ENCODE measurements around the gene LRRC75A. TPM values are rescaled to one million over a fixed set of nuclear protein-coding genes. Genes with fewer than 3 reads are reported as not detected.

Gene LRRC75A
- total RNA-seq, 1 donor from 2014 or later, result 1.1 TPM

DNA sequence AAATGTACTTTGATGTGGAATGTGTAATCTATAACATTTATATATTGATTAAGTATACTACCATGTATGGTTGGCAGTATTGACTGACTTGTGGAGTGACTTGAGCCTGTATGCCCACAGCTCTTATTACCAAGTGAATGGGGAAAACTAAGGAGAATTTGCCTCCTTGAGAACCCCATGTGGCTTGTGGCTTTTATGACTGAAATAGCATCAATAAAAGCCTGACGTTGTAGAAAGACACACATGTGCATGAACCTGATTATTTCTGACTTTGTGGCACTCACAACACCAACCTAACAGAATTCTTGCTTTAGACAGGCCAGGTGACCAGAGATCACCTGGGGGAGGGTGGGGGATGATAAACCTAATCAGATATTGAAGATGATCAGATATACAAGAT, 2.1 kb upstream of the LRRC75A start:
- intact Hi-C loops (cut with micrococcal nuclease), result no loop called here

DNA sequence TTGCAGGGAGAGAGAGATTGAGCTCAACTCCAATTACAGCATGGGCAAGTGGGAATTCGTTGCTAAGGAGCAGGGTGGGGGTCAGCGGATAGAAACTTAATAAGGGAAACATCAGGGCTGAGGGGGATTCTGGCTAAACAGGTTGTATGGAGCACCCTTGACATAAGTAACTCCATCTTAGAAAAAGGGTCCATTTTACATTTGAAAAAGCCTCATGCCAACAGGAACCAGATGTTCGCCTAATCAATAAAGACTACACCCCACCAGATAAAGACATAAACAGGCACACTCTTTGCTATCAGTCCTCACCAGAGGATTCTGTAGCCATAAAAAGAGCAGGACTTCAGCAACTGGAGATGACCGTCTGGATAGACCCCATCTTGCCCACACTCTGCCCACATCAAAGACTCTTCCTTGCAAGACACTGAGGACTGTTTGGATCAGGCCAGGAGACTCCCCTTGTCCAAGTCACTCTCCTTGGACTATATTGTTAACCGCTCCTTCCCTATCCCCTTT, 1.6 kb upstream of the LRRC75A start:
- intact Hi-C loops (cut with micrococcal nuclease), result no loop called here

DNA sequence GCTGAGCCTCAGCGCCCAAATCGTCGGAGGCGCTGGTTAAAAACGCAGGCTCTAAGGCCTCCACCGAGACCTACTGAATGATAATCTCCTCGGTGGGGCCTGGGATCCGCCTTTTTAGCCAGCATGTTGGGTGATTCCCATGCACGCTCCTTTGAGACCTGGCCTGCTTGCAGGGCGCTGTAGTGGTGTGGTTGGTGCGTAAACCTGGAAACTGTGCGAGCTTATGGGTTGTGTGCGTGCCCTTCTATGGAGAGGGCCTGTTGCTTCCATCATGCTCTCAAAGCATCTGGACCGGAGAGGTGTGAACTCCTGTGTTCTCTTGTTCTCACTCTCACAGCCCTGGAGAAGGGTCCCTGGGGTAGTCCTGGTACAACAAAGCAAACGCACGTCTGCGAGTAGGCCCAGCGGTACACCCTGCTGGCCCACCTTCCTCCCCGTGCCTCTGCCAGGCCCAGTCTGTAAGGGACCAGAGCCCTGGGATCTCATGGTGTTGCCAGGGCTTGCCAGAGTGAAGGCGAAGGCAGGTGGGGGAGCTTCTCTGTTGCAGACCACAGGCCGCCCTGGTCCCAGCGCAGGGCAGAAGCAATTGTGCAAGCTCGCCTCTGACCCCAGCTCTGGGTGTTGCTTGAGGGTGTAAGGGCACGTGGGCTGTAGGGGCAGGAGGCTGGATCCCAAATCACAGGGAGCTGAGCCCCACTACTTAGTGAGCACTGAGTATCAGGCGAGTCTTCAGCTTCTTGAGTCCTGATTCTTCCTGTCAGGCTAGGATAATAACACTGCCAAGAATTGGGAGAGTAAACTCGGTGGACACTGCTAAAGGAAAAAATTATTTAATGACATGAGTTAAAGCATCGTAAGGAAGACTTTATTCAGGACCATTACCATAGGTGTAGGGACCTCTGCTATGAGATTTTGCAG, 879 bp upstream of the LRRC75A start:
- intact Hi-C loops (cut with micrococcal nuclease), result no loop called here

DNA sequence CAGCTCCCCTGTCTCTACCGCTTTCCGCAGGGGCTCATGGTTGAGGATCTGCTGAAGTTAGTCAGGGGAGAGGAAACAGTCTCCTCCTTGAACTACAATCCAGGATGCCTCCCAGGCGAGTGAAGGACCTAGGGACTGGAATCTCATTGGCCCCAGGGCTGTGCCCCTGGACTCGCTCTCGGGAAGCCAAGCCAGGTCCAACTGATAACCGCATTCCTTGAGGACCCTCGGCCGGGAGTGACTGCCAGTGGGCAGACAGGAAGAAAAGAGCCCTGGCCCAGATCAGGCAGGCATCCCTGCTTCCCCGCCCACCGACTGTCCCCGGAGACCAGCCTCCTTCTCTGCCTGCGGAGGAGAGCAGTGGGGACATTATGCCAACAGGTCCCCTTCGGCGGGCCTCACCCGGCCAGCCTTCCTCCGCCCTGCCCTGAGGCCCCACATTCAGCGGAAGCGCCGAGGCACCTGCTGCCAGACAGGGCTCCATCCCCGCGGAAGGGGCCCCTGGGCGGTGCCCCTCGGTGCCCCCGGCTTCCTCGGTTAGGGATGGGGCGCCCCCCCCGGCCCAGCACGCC, 776 bp downstream of the LRRC75A start:
- intact Hi-C loops (cut with micrococcal nuclease), result no loop called here

DNA sequence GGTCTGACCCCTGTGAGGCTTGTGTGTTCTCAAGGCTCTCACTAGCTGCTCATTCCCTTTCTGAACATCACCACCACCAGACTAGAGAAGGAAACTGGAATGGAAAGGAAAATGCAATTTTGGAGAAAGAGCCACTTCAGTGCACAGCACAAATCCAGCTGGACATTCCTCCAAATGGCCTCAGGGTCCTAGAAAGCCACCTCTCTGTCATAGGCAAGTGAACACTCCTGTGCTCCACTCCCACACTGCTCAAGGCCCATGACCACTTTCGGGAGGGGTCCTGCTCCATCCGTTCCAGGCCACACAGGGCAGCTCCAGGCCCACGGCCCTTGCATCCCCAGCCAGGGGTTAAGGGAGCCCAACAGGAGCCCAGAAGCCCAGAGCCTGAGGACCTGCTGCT, 2.6 kb downstream of the LRRC75A start:
- intact Hi-C loops (cut with micrococcal nuclease), result no loop called here

DNA sequence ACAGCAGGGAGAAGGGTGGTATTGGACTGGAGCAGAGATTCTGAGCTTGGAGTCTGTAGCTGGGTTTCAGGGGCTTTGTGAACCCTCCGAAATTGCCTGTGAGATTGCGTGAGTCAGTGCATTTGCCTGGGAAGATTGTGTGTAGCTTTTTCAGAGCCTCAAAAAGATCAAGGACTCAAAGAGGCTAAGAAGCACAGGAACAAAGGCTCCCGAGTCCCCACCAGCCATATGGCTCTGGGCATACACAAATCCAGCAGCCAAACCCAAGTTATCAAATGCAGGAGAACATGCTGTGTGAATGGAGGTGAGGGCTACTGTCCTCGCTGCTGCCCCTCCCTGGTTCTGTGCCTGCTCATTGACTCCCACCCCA, 3.0 kb downstream of the LRRC75A start:
- intact Hi-C loops (cut with micrococcal nuclease), result no loop called here

DNA sequence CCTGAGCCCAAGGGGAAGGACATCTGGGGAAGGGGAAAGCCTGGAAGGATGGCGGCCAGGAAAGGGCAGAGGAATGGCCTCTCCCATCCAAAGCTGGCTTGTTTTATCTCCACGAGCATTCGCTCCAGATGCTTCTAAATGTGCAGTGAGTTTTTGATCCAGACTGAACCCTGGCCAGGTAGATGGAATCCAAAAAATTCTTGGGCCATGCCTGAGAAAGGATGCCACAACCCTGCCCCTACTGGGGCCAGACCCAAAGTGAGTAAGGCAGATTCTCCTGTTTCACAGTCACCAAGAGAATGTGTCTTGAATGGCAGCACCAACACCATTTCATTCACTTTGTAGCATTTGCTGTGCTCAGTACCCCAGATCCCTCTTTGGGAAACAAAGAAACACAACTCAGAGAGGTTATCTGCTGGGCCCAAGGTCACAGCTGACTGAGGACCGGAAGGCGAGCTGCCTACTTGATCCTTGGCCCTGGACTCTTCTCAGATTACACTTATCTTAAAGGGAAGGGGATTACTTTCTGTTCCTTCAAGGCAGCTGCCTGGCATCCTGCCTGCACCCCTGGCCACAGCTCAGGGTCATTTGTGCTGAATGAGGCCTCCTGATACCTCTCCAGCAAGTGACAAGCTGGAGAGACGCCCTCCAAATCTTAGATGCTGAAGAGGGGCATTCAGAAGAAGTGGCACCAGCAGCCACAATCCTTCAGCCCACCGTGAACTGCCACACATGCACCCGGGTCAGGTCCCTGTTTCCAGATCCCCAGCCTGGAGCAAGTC, 3.6 kb downstream of the LRRC75A start:
- intact Hi-C loops (cut with micrococcal nuclease), result no loop called here

DNA sequence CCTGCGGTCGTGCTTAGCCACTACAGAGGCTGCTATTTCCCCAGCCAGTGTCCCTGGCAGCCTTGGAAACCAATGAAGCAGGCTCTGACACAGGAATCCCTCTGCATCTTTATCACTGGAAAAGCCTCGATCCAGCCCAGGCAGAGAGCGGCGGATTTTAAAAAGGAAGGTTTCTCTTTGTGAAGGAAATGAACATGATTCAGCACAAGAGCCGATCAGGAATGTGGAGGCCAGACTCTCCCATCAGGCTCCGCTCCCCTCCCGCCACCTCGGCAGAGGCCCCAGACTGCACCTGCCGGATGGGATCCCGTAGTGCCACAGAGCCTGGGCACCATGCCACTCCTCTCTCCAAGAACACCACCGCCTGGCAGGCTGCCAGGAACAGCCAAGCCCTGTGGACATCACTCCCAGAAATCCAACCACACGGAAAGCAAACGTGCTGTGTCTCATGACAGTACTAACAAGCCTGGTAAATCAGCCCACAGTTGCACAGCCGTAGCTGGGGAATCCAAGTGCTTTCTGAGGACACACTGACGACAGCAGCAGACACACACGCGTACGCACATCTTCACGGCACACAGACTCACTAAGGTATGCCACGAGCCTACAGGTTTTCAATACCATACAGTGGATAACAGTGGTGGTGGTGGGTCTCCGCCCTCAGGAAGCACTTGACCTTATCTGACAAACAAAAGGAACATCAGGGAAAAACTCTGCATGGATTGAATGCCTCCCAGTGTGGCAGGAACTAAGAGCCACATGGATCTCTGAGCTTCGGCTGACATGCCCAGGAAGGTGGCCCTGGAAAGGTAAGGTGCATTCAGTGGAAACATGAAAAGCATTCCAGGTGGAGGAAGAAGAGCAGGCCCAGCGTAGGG, 5.4 kb downstream of the LRRC75A start:
- intact Hi-C loops (cut with micrococcal nuclease), result no loop called here

DNA sequence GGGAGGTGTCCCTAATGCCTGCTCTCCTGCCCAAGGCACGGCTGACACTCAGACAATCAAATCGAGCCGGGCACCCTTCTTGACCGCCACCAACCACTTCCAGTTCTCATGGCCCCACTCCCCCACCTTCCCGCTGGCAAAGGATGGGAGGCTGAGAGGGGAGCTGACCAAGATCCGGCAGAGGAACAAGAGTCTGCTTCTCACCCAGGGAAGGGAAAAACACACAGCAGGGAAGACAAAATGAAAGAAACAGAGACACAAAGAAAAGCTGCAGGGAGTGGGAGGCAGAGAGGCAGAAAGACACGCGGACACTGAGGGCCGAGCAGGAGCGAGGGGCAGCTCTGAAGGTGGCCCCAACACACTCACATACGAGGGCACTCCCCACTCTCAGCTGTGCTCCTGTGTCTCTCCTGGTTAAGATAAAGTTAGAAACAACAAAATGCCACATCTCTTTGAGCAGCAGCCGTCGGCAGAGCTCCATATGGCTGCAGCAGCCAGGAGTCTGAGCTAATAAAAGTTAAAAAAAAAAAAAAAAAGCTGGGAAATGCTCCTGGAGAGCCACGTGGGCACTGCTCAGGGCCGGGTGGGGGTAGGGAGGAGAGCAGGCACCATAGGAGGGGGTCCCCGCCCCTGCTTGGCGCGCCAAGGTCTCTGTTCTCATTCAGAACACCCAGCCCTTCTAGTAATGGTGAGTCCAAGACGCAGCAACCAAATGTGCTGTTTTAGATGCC, 7.4 kb downstream of the LRRC75A start:
- intact Hi-C loops (cut with micrococcal nuclease), result no loop called here

DNA sequence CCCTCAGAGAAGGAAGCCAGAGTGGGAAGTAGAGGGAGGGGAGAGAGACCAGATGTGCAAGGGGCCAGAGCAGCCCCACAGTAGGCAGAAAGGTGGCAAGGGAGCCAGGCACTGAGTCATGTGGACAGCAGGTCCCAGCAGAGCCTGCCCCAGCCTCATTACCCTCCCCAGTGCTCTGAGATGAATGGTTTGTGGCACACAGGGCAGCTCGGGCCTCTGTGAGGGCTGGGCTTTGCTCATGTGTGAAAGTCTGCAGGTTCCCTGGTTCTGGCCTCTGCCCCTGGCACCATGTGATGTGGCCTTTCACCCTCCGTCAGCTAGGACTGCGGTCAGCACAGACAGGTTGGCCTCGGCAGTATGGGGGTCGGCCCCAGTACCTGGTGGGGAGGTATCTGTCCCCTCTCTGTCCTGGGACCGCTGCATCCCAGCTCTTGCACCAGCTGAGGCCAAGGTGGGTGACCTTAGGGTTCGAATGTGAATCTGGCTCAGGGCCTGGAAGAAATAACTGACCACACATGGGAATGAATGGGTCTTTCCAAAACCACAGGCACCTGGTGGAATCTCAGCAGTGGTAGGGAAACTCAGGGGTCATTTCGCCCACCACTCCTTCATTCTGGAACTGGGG, 8.9 kb downstream of the LRRC75A start:
- intact Hi-C loops (cut with micrococcal nuclease), result no loop called here

DNA sequence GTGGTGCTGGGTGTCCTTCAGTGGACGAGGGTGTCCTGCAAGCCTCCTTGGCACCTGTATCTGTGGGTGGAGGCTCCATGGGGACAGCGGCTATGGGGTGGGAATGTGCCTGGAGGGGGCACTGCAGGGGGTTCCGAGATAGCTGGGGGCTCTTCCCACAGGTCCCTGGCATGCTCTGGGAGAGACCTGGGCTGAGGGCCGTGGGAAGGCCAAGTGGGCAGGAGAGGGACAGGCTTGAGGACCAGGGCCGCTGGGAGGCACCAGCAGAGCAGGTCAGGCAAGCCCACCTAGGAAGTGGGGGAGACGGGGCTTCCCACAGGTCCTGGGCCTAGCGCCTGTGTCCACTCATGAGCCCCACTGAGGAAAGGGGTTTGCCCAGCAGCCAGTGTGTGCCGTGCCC, 9.7 kb downstream of the LRRC75A start:
- intact Hi-C loops (cut with micrococcal nuclease), result no loop called here

DNA sequence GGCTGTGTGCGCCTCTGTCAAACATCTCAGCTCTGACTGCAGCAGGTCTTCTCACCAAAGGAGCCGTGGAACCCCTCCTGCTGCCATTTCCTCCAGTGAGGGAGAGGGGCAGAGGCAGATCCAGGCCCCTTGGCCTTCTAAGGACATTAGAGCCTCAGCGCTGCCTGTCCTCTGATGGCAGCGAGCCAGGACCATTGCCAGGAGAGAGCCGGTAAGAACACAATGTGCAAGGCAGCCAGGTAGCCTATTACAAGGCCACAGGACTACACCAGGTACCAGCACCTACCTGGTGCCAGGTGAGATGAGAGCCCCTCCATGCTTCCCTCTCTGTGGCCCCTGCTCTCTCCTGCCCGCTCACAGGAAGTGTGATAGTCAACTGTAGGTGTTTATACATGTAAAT, 11.0 kb downstream of the LRRC75A start:
- intact Hi-C loops (cut with micrococcal nuclease), result no loop called here

DNA sequence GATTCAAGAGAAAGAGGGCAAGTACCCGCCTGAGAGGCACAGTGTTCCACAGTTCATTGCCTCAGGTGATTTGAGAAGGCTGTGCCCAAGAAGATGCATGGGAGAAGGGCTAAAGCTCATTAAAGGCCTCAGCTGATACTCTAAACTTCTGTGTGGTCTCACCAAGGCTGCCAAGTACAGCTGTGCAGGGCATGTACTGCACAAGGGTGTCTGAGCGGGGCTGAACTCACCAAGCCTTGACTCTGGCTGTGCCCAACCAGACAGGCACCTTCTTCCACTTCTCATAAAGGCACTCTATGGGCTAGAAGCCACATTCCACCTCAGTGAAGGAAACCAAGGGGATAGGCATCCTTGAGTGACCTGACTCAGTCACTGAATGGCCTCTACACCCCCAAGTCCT, 12.7 kb downstream of the LRRC75A start:
- intact Hi-C loops (cut with micrococcal nuclease), result no loop called here

DNA sequence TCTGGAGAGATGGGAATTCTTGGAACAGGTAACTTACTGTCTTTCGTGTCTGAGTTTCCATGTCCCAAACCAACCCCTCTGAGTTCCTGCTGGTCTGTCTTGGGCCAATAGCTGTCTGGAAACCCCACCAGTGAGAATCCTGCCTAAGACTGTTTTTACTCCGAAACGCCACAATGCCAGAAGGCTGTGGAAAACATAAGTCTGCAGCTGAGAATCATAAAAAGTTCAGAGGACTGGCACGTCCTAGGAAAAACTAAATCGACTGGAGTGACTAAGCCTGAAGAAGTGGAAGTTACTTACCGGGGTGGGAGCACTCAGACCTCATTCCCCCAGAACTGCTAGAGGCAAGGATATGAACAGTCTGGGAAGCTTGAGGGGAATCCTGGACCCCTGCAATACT, 13.3 kb downstream of the LRRC75A start:
- intact Hi-C loops (cut with micrococcal nuclease), result no loop called here

DNA sequence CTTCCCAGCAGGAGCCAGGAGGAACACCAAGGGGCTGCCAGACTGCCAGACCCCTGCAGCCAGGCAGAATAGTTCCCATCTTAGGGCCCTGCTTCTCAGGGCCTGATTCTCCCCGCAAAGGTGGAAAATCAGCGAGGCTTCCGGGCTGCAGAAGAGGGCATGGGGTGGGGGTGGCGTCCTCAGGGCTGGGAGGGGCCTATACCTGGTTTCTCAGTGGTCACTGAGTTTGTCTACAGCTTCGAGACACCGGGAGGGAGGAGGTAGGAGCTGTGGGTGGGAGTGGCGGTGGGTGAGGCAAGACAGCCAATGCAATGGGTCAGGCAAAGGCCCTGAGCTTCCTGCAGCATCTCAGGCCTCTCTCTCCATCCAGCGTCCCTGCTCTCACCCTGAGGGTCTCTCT, 14.3 kb downstream of the LRRC75A start:
- intact Hi-C loops (cut with micrococcal nuclease), result no loop called here

DNA sequence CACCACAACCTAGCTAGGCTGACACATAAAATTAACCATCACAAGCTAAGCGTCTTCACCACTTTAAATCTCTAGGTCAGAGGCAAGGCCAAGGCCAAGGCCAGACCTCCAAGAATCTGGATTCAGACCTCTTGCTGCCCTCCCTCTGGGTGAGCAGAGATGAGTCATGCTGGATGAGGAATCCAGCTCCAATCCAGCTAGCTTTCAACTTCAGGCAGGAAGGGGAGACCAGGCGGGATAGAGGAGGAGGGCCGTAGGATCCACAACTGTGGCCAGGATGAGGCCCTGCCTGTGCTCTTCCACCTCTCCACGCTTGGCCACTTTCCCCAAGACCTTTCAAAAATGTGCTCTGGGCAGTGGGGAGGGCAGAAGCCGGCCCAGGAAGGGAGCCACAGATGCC, 14.7 kb downstream of the LRRC75A start:
- intact Hi-C loops (cut with micrococcal nuclease), result no loop called here

DNA sequence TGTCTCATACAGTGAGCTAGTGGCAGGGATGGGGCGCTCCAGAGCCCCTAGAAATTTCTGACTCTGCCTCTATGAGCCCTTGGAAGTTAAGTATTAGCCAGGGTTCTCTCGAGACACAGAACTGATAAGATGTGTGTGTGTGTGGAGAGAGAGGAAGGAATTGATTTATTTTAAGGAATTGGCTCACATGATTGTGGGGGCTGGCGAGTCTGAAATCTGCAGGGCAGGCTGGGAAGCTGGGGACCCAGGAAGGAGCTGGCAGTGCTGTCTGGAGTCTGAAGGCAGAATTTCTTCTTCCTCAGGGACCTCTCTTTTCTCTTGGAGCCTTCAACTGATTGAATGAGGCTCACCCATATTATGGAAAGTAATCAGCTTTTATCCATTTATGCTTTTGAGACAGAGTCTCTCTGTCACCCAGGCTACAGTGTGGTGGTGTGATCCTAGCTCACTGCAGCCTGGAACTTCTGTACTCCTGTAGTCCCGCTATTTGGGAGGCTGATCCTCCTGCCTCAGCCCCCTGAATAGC, 16.8 kb downstream of the LRRC75A start:
- intact Hi-C loops (cut with micrococcal nuclease), result no loop called here

DNA sequence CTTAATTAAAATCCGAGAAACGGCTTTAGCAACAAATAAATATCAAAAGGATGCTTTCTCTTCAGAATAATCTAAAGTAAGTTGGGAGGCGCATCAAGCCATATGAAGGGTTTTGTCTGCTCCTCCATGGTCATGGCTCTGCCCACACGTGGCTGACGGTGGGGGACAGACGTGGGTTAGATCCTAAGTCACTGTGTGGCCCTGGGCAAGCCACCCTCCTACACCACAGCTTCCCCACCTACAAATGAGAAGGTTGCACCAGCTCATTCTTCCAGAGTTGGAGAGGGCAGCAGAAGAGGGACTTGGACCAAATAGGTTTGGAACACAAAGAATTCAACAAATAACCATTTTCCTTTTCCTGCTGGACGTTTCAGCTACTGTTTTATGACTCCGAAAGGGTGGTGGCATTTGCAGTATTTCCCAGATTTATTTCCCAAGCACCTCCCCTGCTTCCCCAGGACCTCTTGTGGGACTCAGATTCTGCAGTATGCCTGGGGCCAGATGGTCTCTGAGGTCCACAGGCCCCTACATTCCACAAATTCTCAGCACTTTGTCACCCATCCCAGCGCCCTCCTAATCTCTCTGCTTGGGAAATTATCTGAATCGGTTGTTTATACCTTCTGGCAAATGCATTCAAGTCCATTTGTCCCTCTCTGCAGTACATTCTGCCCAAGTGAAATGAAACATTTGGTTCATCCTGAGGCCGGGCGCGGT, 17.8 kb downstream of the LRRC75A start:
- intact Hi-C loops (cut with micrococcal nuclease), result no loop called here
